ENCODE results near the gene GATAD2B.
A peak's percentile ranks its signal among the peaks of the same experiment; 100 is the strongest.
"Not testable (repeated sequence)": the region's sequence is repeated elsewhere in the genome, so short reads cannot be mapped to it uniquely, and the experiment has no call there.

The GATAD2B gene

DNA sequence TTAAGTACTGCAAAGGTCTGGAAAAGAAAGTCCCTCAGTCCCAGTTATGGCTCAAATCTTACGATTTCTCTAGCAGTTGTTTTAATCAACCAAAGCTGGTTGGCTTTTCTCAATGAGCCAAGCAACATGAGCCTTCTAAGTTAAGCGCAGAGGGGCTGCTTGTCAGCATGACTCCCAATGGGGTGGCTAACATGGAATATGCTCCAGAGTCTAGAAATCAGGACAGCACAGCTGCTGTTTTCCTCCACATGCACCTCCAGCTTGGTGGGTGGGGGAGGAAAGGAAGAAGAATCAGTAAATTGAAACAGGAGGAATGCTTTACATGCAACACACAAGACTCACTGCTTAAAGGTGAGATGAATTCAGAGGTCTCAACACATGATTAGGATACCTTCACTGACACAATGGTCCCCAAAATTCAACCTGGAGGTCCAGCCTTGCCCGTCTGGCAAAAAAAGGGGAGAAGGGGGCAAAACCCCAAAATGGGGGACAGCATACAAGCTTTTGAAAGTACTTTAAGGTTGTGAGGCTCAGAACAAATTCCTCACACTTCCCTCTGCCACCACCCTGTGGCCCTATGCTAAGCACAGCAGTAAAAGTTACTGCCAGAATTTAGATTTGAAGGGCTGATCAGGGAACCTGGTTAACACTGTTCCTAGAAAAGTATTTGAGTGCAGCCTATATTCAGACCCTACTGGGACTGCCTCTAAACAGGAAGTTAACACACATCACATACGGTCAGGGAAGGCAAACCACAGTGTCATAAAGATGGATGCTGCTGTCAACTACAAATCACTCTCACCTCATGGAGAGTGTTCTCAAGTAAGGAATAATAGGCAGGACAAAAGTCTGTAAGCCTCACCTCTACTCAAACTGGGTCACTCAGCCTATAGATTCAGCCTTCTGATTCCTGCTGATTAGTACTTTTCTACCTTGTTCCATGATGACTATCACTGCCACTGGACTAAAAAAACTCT is 2.6 kb downstream of the GATAD2B start:
- Histone ChIP-seq H3K27ac (ENCODE audit: low read depth, low read length, poor library complexity, severe bottlenecking) (peak overlapping the region; percentile 70), H4K20me1 (ENCODE audit: insufficient read depth, low read length) (peaks cover 5% of the 10 kb centered on the region; the same call in 1 of the 2 replicates), H3K9ac (ENCODE audit: low read length) (peak overlapping the region; percentile 87), H3K4me1 (ENCODE audit: insufficient read depth, low read length, severe bottlenecking) (peaks cover 34% of the 10 kb centered on the region), H3K9me3 (ENCODE audit: low read length) (no peaks in the 10 kb centered on the region), H3K9me2 (ENCODE audit: low read depth, low read length) (no peaks in the 10 kb centered on the region), H3K27me3 (ENCODE audit: insufficient read depth, low read length) (no peaks in the 10 kb centered on the region), H3K36me3 (ENCODE audit: insufficient read depth, low read length) (peaks cover 35% of the 10 kb centered on the region), H3K79me2 (ENCODE audit: insufficient read depth, low read length) (peaks cover 70% of the 10 kb centered on the region), H3F3A (ENCODE audit: insufficient read depth, low read length) (no peaks in the 10 kb centered on the region), H3K4me2 (ENCODE audit: low read length) (peak overlapping the region; percentile 95), H2AFZ (ENCODE audit: low read length) (no peak overlapping the region), H3K4me3 (ENCODE audit: low read depth, low read length, poor library complexity, severe bottlenecking) (peak overlapping the region; percentile 83)
- TF ChIP-seq CTCF (IDR thresholded peaks at IDR 0.05; ENCODE audit: low read length), result peak; percentile 49; the same call in 1 of the 2 replicates
- TF ChIP-seq EZH2 (IDR thresholded peaks at IDR 0.05; ENCODE audit: borderline replicate concordance, low read length), result no peak

- Histone ChIP-seq H4K20me1 (ENCODE audit: insufficient read depth, low read length) (peaks cover 5% of the 10 kb centered on the region; the same call in 1 of the 2 replicates), H3K36me3 (ENCODE audit: insufficient read depth, low read length) (peaks cover 40% of the 10 kb centered on the region), H3K27ac (ENCODE audit: low read depth, low read length, poor library complexity, severe bottlenecking) (no peak overlapping the region), H3K4me3 (ENCODE audit: low read depth, low read length, poor library complexity, severe bottlenecking) (no peak overlapping the region), H3K9me3 (ENCODE audit: low read length) (no peaks in the 10 kb centered on the region), H3K79me2 (ENCODE audit: insufficient read depth, low read length) (peaks cover 99% of the 10 kb centered on the region), H3K9me2 (ENCODE audit: low read depth, low read length) (no peaks in the 10 kb centered on the region), H2AFZ (ENCODE audit: low read length) (no peak overlapping the region), H3K4me1 (ENCODE audit: insufficient read depth, low read length, severe bottlenecking) (peaks cover 21% of the 10 kb centered on the region), H3K9ac (ENCODE audit: low read length) (no peak overlapping the region), H3K4me2 (ENCODE audit: low read length) (no peak overlapping the region), H3K27me3 (ENCODE audit: insufficient read depth, low read length) (no peaks in the 10 kb centered on the region), H3F3A (ENCODE audit: insufficient read depth, low read length) (no peaks in the 10 kb centered on the region)
- no peak for TF ChIP-seq CTCF (IDR thresholded peaks at IDR 0.05; ENCODE audit: low read length)
- no peak for TF ChIP-seq EZH2 (IDR thresholded peaks at IDR 0.05; ENCODE audit: borderline replicate concordance, low read length)
Measured at GRCh38 chr1:153916297-153916696, 6.5 kb downstream of the GATAD2B start.

DNA sequence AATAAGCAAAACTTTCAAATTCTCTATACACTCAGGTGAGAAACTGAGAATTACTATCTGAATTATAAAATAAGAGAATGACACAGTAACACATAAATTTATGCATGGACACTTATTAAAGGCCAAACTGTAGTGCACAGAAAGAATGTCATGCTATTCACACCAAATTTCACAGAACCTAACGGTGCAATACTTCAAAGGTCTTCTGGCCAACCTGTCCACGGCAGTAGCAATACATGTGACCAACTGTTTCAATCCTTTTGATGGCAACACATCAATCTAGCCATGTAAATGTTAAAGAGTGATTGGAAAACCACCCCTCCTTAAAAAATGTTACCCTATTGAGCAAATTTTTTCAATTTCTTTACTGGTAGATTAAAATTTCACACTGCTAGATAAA is 10.4 kb downstream of the GATAD2B start:
- Histone ChIP-seq H3F3A (ENCODE audit: insufficient read depth, low read length) (no peaks in the 10 kb centered on the region), H3K4me1 (ENCODE audit: insufficient read depth, low read length, severe bottlenecking) (no peaks in the 10 kb centered on the region), H3K9ac (ENCODE audit: low read length) (no peak overlapping the region), H3K36me3 (ENCODE audit: insufficient read depth, low read length) (peaks cover 28% of the 10 kb centered on the region), H3K79me2 (ENCODE audit: insufficient read depth, low read length) (peaks cover 89% of the 10 kb centered on the region), H3K9me3 (ENCODE audit: low read length) (no peaks in the 10 kb centered on the region), H3K27ac (ENCODE audit: low read depth, low read length, poor library complexity, severe bottlenecking) (no peak overlapping the region), H3K4me3 (ENCODE audit: low read depth, low read length, poor library complexity, severe bottlenecking) (no peak overlapping the region), H3K27me3 (ENCODE audit: insufficient read depth, low read length) (no peaks in the 10 kb centered on the region), H3K4me2 (ENCODE audit: low read length) (no peak overlapping the region), H3K9me2 (ENCODE audit: low read depth, low read length) (no peaks in the 10 kb centered on the region), H2AFZ (ENCODE audit: low read length) (no peak overlapping the region), H4K20me1 (ENCODE audit: insufficient read depth, low read length) (0 out of 2 replicates have a peak, but pooled peaks cover 2% of the 10 kb centered on the region)
- TF ChIP-seq EZH2 (IDR thresholded peaks at IDR 0.05; ENCODE audit: borderline replicate concordance, low read length) (no peak), CTCF (IDR thresholded peaks at IDR 0.05; ENCODE audit: low read length) (no peak)

DNA sequence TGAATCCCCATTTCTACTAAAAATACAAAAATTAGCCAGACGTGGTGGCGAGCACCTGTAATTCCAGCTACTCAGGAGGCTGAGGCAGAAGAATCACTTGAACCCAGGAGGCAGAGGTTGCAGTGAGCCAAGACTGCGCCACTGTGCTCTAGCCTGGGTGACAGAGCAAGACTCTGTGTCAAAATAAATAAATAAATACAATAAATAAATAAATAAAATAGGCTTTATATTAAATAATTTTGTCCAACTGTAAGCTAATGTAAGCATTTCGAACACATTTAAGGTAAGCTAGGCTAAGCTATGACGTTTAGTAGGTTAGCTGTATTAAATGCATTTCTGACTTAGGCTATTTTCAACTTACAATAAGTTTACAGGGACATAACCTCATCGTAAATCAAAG is 12.2 kb downstream of the GATAD2B start:
- not testable (repeated sequence) for H3K4me3 ChIP-seq (ENCODE audit: low read depth, low read length, poor library complexity, severe bottlenecking); H3K4me1 ChIP-seq (ENCODE audit: insufficient read depth, low read length, severe bottlenecking); H3K9me3 ChIP-seq (ENCODE audit: low read length); H3K27ac ChIP-seq (ENCODE audit: low read depth, low read length, poor library complexity, severe bottlenecking); H3K9ac ChIP-seq (ENCODE audit: low read length); H3F3A ChIP-seq (ENCODE audit: insufficient read depth, low read length); H3K27me3 ChIP-seq (ENCODE audit: insufficient read depth, low read length); H3K9me2 ChIP-seq (ENCODE audit: low read depth, low read length); H4K20me1 ChIP-seq (ENCODE audit: insufficient read depth, low read length); H3K4me2 ChIP-seq (ENCODE audit: low read length); H2AFZ ChIP-seq (ENCODE audit: low read length)
- Histone ChIP-seq H3K79me2 (ENCODE audit: insufficient read depth, low read length) (peaks cover 89% of the 10 kb centered on the region), H3K36me3 (ENCODE audit: insufficient read depth, low read length) (peaks cover 36% of the 10 kb centered on the region)

Data from OCI-LY1 (cell line).